K562 (cell line): ENCODE measurements around the gene TYW3. TPM values are rescaled to one million over a fixed set of nuclear protein-coding genes. Genes with fewer than 3 reads are reported as not detected.

ENCODE experiments used
- ATAC-seq: fragments of 200-7000 bp; cut with Tn5 transposase; 3 replicates; pipeline ENCODE4 v1.9.1; 2020; ENCODE audit warnings: moderate library complexity
- BruUV-seq: library from RNA; stranded (reverse); fragments of 400-500 nt; replicated peaks from 2 replicates; lab custom pipeline; 2021; lab: Mats Ljungman, UMichigan
- CTCF ChIA-PET: fragments of 300-600 bp; formaldehyde crosslinking; extraction: SDS; loops from one replicate; lab custom pipeline; 2021; ENCODE audit warnings: low intra/inter-chr PET ratio; lab: Yijun Ruan, JAX
- POLR2A ChIA-PET: fragments of 300-600, 350-650 bp; sonication (Branson Sonifier 250); formaldehyde crosslinking; extraction: SDS; loops from one replicate; lab custom pipeline; 2021; ENCODE audit warnings: antibody characterized with exemption, inconsistent platforms; lab: Yijun Ruan, JAX
- DNase-seq, 4 experiments: peaks; one replicate each; pipeline versions ENCODE4 v3.0.0 to v3.0.0-alpha.2; 2011 to 2018; ENCODE audit warnings: low spot score in 3 of 4, mixed read lengths in 3 of 4; ENCODE audit errors: extremely low read depth in 1 of 4
- FAIRE-seq: peaks from 2 replicates; lab custom pipeline; 2011; peaks lifted over from hg19 to GRCh38; lab: Jason Lieb, UNC
- H2AFZ ChIP-seq: 2 replicates; pipeline ENCODE4 v1.6.0; 2011; ENCODE audit warnings: low read depth, low read length, control low read depth, inconsistent platforms
- H3K27ac ChIP-seq: fragments of 200-600 bp; 3 replicates; pipeline ENCODE4 v1.8.0; 2011; ENCODE audit warnings: low read depth, mild to moderate bottlenecking, control low read depth, inconsistent platforms, low read length, moderate library complexity, mixed read lengths; ENCODE audit errors: extremely low read depth
- H3K27me3 ChIP-seq, 2 experiments: fragments of 300-600 bp in 1 of 2; 2 replicates in 1 of 2; 3 replicates in 1 of 2; pipeline versions ENCODE4 v1.6.0 to v1.8.0; 2011; ENCODE audit warnings: inconsistent platforms in 2 of 2, low read length in 2 of 2, mild to moderate bottlenecking in 1 of 2, mixed read lengths in 1 of 2, moderate library complexity in 1 of 2; ENCODE audit not compliant: control insufficient read depth in 2 of 2, insufficient read depth in 2 of 2
- H3K36me3 ChIP-seq: fragments of 300-600 bp; 3 replicates; pipeline ENCODE4 v1.8.0; 2011; ENCODE audit warnings: mild to moderate bottlenecking, low read length, inconsistent platforms; ENCODE audit not compliant: control insufficient read depth, insufficient read depth
- H3K4me1 ChIP-seq, 2 experiments: fragments of 200-600 bp in 1 of 2; replicated peaks in 1 of 2; 2 replicates in 1 of 2; 3 replicates in 1 of 2; pipeline versions ENCODE4 v1.5.1 to v1.8.0; 2011; ENCODE audit warnings: inconsistent platforms in 2 of 2, low read length in 2 of 2, mild to moderate bottlenecking in 1 of 2, mixed read lengths in 1 of 2, moderate library complexity in 1 of 2; ENCODE audit not compliant: control insufficient read depth in 2 of 2, insufficient read depth in 2 of 2
- H3K4me2 ChIP-seq: 2 replicates; pipeline ENCODE4 v1.6.1; 2011; ENCODE audit warnings: low read length, control low read depth, inconsistent platforms, mixed read lengths; ENCODE audit not compliant: insufficient read depth
- H3K4me3 ChIP-seq: fragments of 200-600 bp; sonication (generic), shearing (Covaris generic); 2 replicates; pipeline ENCODE4 v1.5.1; 2016; ENCODE audit warnings: control low read depth, inconsistent platforms
- H3K79me2 ChIP-seq: fragments of 200-600 bp; 3 replicates; pipeline ENCODE4 v1.8.0; 2011; ENCODE audit warnings: low read length, inconsistent platforms; ENCODE audit not compliant: control insufficient read depth, insufficient read depth
- H3K9ac ChIP-seq, 2 experiments: 2 replicates each; pipeline versions ENCODE4 v1.6.0 to v1.6.1; 2011; ENCODE audit warnings: low read depth in 2 of 2, low read length in 2 of 2, control low read depth in 1 of 2, inconsistent platforms in 1 of 2, mild to moderate bottlenecking in 1 of 2, mixed read lengths in 1 of 2; ENCODE audit not compliant: insufficient read depth in 1 of 2
- H3K9me1 ChIP-seq: one replicate; pipeline ENCODE4 v1.6.0; 2011; ENCODE audit warnings: inconsistent platforms, mild to moderate bottlenecking, low read length, moderate library complexity; ENCODE audit not compliant: control insufficient read depth, insufficient read depth
- H3K9me3 ChIP-seq: replicated peaks from 2 replicates; pipeline ENCODE4 v1.5.1; 2011; ENCODE audit warnings: low read depth, low read length, inconsistent platforms; ENCODE audit not compliant: control insufficient read depth, insufficient read depth
- H4K20me1 ChIP-seq: replicated peaks from 2 replicates; pipeline ENCODE4 v1.6.1; 2011; ENCODE audit warnings: low read length, inconsistent platforms, mixed read lengths; ENCODE audit not compliant: control insufficient read depth, insufficient read depth
- ARHGAP35 ChIP-seq: fragments of 450-650 bp; IDR thresholded peaks from 2 replicates; pipeline ENCODE4 v1.6.1; 2018; ENCODE audit not compliant: partially characterized antibody
- CBX1 ChIP-seq: sonication (generic); IDR thresholded peaks from 2 replicates; pipeline ENCODE4 v1.6.1; 2016; ENCODE audit warnings: antibody characterized with exemption, low read depth, mild to moderate bottlenecking
- CBX3 ChIP-seq, 2 experiments: IDR thresholded peaks; 1 replicate in 1 of 2; 2 replicates in 1 of 2; pipeline ENCODE4 v1.6.1; 2012; ENCODE audit warnings: inconsistent platforms in 2 of 2, low read length in 2 of 2, borderline replicate concordance in 1 of 2, control low read depth in 1 of 2
- CBX5 ChIP-seq: IDR thresholded peaks from 2 replicates; pipeline ENCODE4 v1.6.1; 2014; ENCODE audit warnings: low read depth, borderline replicate concordance
- EHMT2 ChIP-seq: fragments of 450-650 bp; IDR thresholded peaks from 2 replicates; pipeline ENCODE4 v1.6.1; 2018; ENCODE audit warnings: antibody characterized with exemption
- HEY1 ChIP-seq: fragments of 250-450 bp; sonication (Bioruptor Pico); IDR thresholded peaks from 2 replicates; pipeline ENCODE4 v1.5.0; 2020; ENCODE audit warnings: mild to moderate bottlenecking, moderate library complexity, borderline replicate concordance
- KLF16 ChIP-seq: IDR thresholded peaks from 2 replicates; pipeline ENCODE4 v1.6.1; 2016; ENCODE audit warnings: antibody characterized with exemption
- NONO ChIP-seq, 2 experiments: fragments of 200-400 bp in 1 of 2; fragments of 450-650 bp in 1 of 2; formaldehyde crosslinking in 1 of 2; IDR thresholded peaks; 2 replicates each; pipeline ENCODE4 v1.6.1; 2017; ENCODE audit warnings: low read depth in 2 of 2, mild to moderate bottlenecking in 2 of 2, moderate library complexity in 2 of 2, low read length in 1 of 2
- PHB ChIP-seq: fragments of 250-450 bp; sonication (Bioruptor Pico); IDR thresholded peaks from 2 replicates; pipeline ENCODE4 v1.5.0; 2021
- TRIM24 ChIP-seq, 2 experiments: fragments of 450-650 bp; IDR thresholded peaks; 2 replicates each; pipeline ENCODE4 v1.6.1; 2016
- TRIM28 ChIP-seq: fragments of 450-650 bp; IDR thresholded peaks from 2 replicates; pipeline ENCODE4 v1.6.1; 2017
- ZEB2 ChIP-seq: fragments of 450-650 bp; IDR thresholded peaks from 2 replicates; pipeline ENCODE4 v1.6.1; 2016
- ZFP36 ChIP-seq: fragments of 150-350 bp; IDR thresholded peaks from 2 replicates; pipeline ENCODE4 v1.6.1; 2018; ENCODE audit warnings: low read length, low read depth; ENCODE audit not compliant: partially characterized antibody
- ZNF431 ChIP-seq: sonication (generic); formaldehyde crosslinking; IDR thresholded peaks from 2 replicates; pipeline ENCODE4 v1.8.0; 2022; ENCODE audit warnings: mild to moderate bottlenecking, missing genetic modification reagents
- ZNF778 ChIP-seq: fragments of 450-650 bp; formaldehyde crosslinking; IDR thresholded peaks from 2 replicates; pipeline ENCODE4 v1.4.0; 2020; ENCODE audit warnings: mild to moderate bottlenecking, moderate library complexity
- WGBS: fragments of 100-300 bp; shearing (Covaris generic); methylation state at CpG from one replicate; pipeline ENCODE4 v1.1.6; 2016; ENCODE audit warnings: low coverage, mixed read lengths; ENCODE audit not compliant: insufficient coverage; ENCODE audit errors: missing lambda C conversion rate; 5-methylcytosine and 5-hydroxymethylcytosine counted together
- in situ Hi-C: fragments of 300-500 bp; cut with MboI; formaldehyde crosslinking; loops from 4 replicates; pipeline ENCODE4 v1.15.0; 2018; ENCODE audit warnings: inconsistent platforms, mixed read lengths
- intact Hi-C: fragments of 100-400 bp; cut with micrococcal nuclease; formaldehyde crosslinking; loops from 2 replicates; pipeline ENCODE4 v1.14.2; 2022
- polyA plus RNA-seq, 8 experiments: library from polyadenylated mRNA; depleted of rRNA in 4 of 8; stranded (reverse) in 5 of 8; unstranded in 3 of 8; fragments of >200 nt; fragmentation: Nextera tagmentation in 2 of 8; fragmentation: Illumina TruSeq in 1 of 8; extraction: Ambion mirVana in 2 of 8; extraction: Trizol in 1 of 8; gene quantifications; 2 replicates each; pipeline versions ENCODE4 v1.2.1 to v1.2.3, GENCODE V29; 2011 to 2014; ENCODE audit warnings: inconsistent platforms in 1 of 8, missing spikeins in 1 of 8
- total RNA-seq, 7 experiments: library from RNA; depleted of rRNA in 6 of 7; stranded (reverse); fragments of >200 nt in 6 of 7; fragmentation: Illumina TruSeq in 2 of 7; extraction: Trizol in 2 of 7; gene quantifications; 2 replicates each; pipeline versions ENCODE4 v1.2.1 to v1.2.3, GENCODE V29; 2011 to 2021; ENCODE audit warnings: low replicate concordance in 1 of 7
- TF ChIP-seq, protein P1 (sequence below): sonication (generic); formaldehyde crosslinking; IDR thresholded peaks from 2 replicates; pipeline ENCODE4 v1.9.0; 2022; ENCODE audit warnings: mild to moderate bottlenecking, missing genetic modification reagents
- TF ChIP-seq, protein P2 (sequence below): fragments of 450-650 bp; IDR thresholded peaks from 2 replicates; pipeline ENCODE4 v1.6.1; 2016; ENCODE audit warnings: low read depth

The TYW3 gene
- total and polyA plus RNA-seq, 9 of the 15 experiments (the other 6 are each of a cell fraction or from before 2014, with no cell fraction given): 22.0 to 54.0 (median 41.1) TPM

DNA sequence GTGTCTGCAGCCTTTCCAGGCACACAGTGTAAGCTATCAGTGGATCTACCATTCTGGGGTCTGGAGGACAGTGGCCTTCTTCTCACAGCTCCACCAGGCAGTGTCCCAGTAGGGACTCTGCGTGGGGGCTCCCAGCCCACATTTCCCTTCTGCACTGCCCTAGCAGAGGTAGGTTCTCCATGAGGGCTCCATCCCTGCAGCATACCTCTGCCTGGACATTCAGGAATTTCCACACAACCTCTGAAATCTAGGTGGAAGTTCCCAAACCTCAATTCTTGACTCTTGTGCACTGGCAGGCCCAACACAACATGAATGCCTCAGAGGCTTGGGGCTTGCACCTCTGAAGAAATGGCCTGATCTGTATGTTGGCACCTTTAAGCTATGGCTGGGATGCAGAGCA lies 6.9 kb upstream of the TYW3 start:
- Histone ChIP-seq H3K4me3 (no peak overlapping the region), H3K9ac (no peak overlapping the region), H3K4me2 (no peak overlapping the region), H3K79me2 (peaks cover 12% of the 10 kb centered on the region; the same call in 2 of the 3 replicates), H3K36me3 (peaks cover 36% of the 10 kb centered on the region), H2AFZ (no peak overlapping the region), H3K27ac (no peak overlapping the region), H4K20me1 (no peaks in the 10 kb centered on the region), H3K27me3 (no peaks in the 10 kb centered on the region), H3K9me1 (no peaks in the 10 kb centered on the region), H3K9me3 (peaks cover 4% of the 10 kb centered on the region), H3K4me1 (peaks cover 0 to 13% of the 10 kb centered on the region in 2 experiments; a peak in 2 of 5 replicates)
- FAIRE-seq (no peak), ATAC-seq (no peak), DNase-seq (no peak)
- BruUV-seq: no TSS peak
- WGBS: 100% methylated on average over 1 of the region's 1 CpG
- TF ChIP-seq, protein P1, sequence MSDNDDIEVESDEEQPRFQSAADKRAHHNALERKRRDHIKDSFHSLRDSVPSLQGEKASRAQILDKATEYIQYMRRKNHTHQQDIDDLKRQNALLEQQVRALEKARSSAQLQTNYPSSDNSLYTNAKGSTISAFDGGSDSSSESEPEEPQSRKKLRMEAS (CRISPR knock-in tag): no peak
- TF ChIP-seq ZNF778 (CRISPR knock-in tag): no peak
- TF ChIP-seq PHB: no peak
- TF ChIP-seq ZEB2: no peak
- peak; percentile 37; the same call in 1 of the 2 replicates for TF ChIP-seq CBX1
- TF ChIP-seq CBX5: peak; percentile 95
- TF ChIP-seq, protein P2, sequence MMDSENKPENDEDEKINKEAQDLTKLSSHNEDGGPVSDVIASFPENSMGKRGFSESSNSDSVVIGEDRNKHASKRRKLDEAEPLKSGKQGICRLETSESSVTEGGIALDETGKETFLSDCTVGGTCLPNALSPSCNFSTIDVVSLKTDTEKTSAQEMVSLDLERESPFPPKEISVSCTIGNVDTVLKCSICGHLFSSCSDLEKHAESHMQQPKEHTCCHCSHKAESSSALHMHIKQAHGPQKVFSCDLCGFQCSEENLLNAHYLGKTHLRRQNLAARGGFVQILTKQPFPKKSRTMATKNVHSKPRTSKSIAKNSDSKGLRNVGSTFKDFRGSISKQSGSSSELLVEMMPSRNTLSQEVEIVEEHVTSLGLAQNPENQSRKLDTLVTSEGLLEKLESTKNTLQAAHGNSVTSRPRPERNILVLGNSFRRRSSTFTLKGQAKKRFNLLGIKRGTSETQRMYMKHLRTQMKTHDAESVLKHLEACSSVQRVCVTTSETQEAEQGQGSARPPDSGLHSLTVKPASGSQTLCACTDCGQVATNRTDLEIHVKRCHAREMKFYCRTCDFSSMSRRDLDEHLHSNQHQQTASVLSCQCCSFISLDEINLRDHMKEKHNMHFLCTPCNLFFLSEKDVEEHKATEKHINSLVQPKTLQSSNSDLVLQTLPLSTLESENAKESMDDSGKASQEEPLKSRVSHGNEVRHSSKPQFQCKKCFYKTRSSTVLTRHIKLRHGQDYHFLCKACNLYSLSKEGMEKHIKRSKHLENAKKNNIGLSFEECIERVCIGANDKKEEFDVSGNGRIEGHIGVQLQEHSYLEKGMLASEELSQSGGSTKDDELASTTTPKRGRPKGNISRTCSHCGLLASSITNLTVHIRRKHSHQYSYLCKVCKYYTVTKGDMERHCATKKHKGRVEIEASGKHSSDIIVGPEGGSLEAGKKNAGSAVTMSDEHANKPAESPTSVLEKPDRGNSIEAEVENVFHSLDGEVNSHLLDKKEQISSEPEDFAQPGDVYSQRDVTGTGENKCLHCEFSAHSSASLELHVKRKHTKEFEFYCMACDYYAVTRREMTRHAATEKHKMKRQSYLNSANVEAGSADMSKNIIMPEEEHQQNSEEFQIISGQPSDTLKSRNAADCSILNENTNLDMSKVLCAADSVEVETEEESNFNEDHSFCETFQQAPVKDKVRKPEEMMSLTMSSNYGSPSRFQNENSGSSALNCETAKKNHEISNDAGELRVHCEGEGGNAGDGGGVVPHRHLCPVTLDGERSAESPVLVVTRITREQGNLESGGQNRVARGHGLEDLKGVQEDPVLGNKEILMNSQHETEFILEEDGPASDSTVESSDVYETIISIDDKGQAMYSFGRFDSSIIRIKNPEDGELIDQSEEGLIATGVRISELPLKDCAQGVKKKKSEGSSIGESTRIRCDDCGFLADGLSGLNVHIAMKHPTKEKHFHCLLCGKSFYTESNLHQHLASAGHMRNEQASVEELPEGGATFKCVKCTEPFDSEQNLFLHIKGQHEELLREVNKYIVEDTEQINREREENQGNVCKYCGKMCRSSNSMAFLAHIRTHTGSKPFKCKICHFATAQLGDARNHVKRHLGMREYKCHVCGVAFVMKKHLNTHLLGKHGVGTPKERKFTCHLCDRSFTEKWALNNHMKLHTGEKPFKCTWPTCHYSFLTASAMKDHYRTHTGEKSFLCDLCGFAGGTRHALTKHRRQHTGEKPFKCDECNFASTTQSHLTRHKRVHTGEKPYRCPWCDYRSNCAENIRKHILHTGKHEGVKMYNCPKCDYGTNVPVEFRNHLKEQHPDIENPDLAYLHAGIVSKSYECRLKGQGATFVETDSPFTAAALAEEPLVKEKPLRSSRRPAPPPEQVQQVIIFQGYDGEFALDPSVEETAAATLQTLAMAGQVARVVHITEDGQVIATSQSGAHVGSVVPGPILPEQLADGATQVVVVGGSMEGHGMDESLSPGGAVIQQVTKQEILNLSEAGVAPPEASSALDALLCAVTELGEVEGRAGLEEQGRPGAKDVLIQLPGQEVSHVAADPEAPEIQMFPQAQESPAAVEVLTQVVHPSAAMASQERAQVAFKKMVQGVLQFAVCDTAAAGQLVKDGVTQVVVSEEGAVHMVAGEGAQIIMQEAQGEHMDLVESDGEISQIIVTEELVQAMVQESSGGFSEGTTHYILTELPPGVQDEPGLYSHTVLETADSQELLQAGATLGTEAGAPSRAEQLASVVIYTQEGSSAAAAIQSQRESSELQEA: no peak
- TF ChIP-seq TRIM24 (IDR thresholded peaks at IDR 0.05): peak in 1 of 2 experiments; percentile 24; a peak in 1 of 4 replicates
- TF ChIP-seq ARHGAP35: no peak
- no peak for TF ChIP-seq HEY1 (CRISPR knock-in tag)
- no peak for TF ChIP-seq NONO (IDR thresholded peaks at IDR 0.05; ENCODE audit: low read depth in 2 of 2, low read length in 1 of 2)
- TF ChIP-seq EHMT2: no peak
- TF ChIP-seq TRIM28: peak; percentile 73; the same call in 1 of the 2 replicates
- TF ChIP-seq CBX3 (IDR thresholded peaks at IDR 0.05; ENCODE audit: borderline replicate concordance in 1 of 2, low read length in 2 of 2): peak in 1 of 2 experiments; percentile 90; a peak in 2 of 3 replicates
- peak; percentile 46 for TF ChIP-seq ZFP36
- no peak for TF ChIP-seq KLF16
- TF ChIP-seq ZNF431 (CRISPR knock-in tag): no peak
- ChIA-PET POLR2A (no interaction called here), CTCF (no interaction called here)
- in situ Hi-C loops: no loop called here
- intact Hi-C loops: no loop called here
